HEK293 (cell line): Measurements from ENCODE around the gene CENPX.

Experiments used
- CTCF ChIA-PET: fragments of 350-600 bp; formaldehyde crosslinking; extraction: SDS; loops from one replicate; lab custom pipeline; 2021; ENCODE audit warnings: antibody characterized with exemption; lab: Yijun Ruan, JAX
- POLR2A ChIA-PET: fragments of 300-600 bp; formaldehyde crosslinking; extraction: SDS; loops from one replicate; lab custom pipeline; 2020; ENCODE audit warnings: antibody characterized with exemption, inconsistent platforms; lab: Yijun Ruan, JAX
- H3K27ac ChIP-seq: fragments of 200-500 bp; sonication (Bioruptor generic); 2 replicates; pipeline ENCODE4 v1.5.1; 2014; ENCODE audit warnings: low read depth, low read length, control low read depth, inconsistent platforms; ENCODE audit errors: extremely low read depth
- H3K36me3 ChIP-seq, 2 experiments: fragments of 200-500 bp in 1 of 2; sonication (Bioruptor generic) in 1 of 2; 1 replicate in 1 of 2; 2 replicates in 1 of 2; pipeline ENCODE4 v1.5.1; 2014 to 2017; ENCODE audit warnings: inconsistent platforms in 2 of 2, low read length in 2 of 2; ENCODE audit not compliant: control insufficient read depth in 2 of 2, insufficient read depth in 1 of 2
- H3K4me1 ChIP-seq: fragments of 200-500 bp; sonication (Bioruptor generic); 2 replicates; pipeline ENCODE4 v1.5.1; 2014; ENCODE audit warnings: mild to moderate bottlenecking, low read length, inconsistent platforms; ENCODE audit not compliant: control insufficient read depth, insufficient read depth
- H3K4me3 ChIP-seq: 2 replicates; pipeline ENCODE4 v1.5.1; 2011; ENCODE audit warnings: low read depth, mild to moderate bottlenecking, control low read depth, low read length, moderate library complexity
- H3K9me3 ChIP-seq: fragments of 200-500 bp; sonication (Bioruptor generic); 2 replicates; pipeline ENCODE4 v1.5.1; 2014; ENCODE audit warnings: low read depth, low read length, inconsistent platforms; ENCODE audit not compliant: control insufficient read depth, insufficient read depth
- GLIS1 ChIP-seq: fragments of 450-650 bp; formaldehyde crosslinking; IDR thresholded peaks from 2 replicates; pipeline ENCODE4 v1.5.1; 2016; ENCODE audit warnings: missing biosample characterization, missing genetic modification characterization
- GLIS2 ChIP-seq: fragments of 450-650 bp; formaldehyde crosslinking; IDR thresholded peaks from 2 replicates; pipeline ENCODE4 v1.5.1; 2016; ENCODE audit warnings: missing biosample characterization, missing genetic modification characterization
- HIC1 ChIP-seq: fragments of 450-650 bp; formaldehyde crosslinking; IDR thresholded peaks from 2 replicates; pipeline ENCODE4 v1.5.1; 2016; ENCODE audit warnings: missing biosample characterization, missing genetic modification characterization
- HOXA7 ChIP-seq: sonication (generic); formaldehyde crosslinking; IDR thresholded peaks from 2 replicates; pipeline ENCODE4 v1.8.1; 2022; ENCODE audit warnings: missing genetic modification reagents, borderline replicate concordance
- IKZF3 ChIP-seq: fragments of 450-650 bp; IDR thresholded peaks from 2 replicates; pipeline ENCODE4 v1.5.0; 2018; ENCODE audit warnings: missing biosample characterization, mild to moderate bottlenecking, missing genetic modification characterization, moderate library complexity
- KLF1 ChIP-seq: fragments of 450-650 bp; formaldehyde crosslinking; IDR thresholded peaks from 2 replicates; pipeline ENCODE4 v1.5.1; 2016; ENCODE audit warnings: missing biosample characterization, missing genetic modification characterization
- KLF10 ChIP-seq: fragments of 450-650 bp; IDR thresholded peaks from 2 replicates; pipeline ENCODE4 v1.5.1; 2018; ENCODE audit warnings: missing biosample characterization, mild to moderate bottlenecking, missing genetic modification characterization
- KLF8 ChIP-seq: fragments of 450-650 bp; formaldehyde crosslinking; IDR thresholded peaks from 2 replicates; pipeline ENCODE4 v1.5.1; 2016; ENCODE audit warnings: missing biosample characterization, missing genetic modification characterization
- MEIS1 ChIP-seq: sonication (generic); formaldehyde crosslinking; IDR thresholded peaks from 2 replicates; pipeline ENCODE4 v1.8.1; 2022; ENCODE audit warnings: missing genetic modification reagents, mild to moderate bottlenecking, borderline replicate concordance
- SP2 ChIP-seq: fragments of 450-650 bp; formaldehyde crosslinking; IDR thresholded peaks from 2 replicates; pipeline ENCODE4 v1.5.1; 2016; ENCODE audit warnings: missing biosample characterization, missing genetic modification characterization
- SP3 ChIP-seq: fragments of 450-650 bp; formaldehyde crosslinking; IDR thresholded peaks from 2 replicates; pipeline ENCODE4 v1.5.1; 2016; ENCODE audit warnings: missing biosample characterization, missing genetic modification characterization
- TCF7L2 ChIP-seq: IDR thresholded peaks from 2 replicates; pipeline ENCODE4 v1.6.1; 2011; ENCODE audit warnings: low read depth, mild to moderate bottlenecking, inconsistent platforms, low read length, moderate library complexity, borderline replicate concordance
- WT1 ChIP-seq: fragments of 450-650 bp; formaldehyde crosslinking; IDR thresholded peaks from 2 replicates; pipeline ENCODE4 v1.5.1; 2016; ENCODE audit warnings: missing biosample characterization, missing genetic modification characterization
- ZBTB48 ChIP-seq: fragments of 450-650 bp; formaldehyde crosslinking; IDR thresholded peaks from 2 replicates; pipeline ENCODE4 v1.5.1; 2016; ENCODE audit warnings: missing biosample characterization, missing genetic modification characterization
- ZEB2 ChIP-seq: fragments of 450-650 bp; formaldehyde crosslinking; IDR thresholded peaks from 2 replicates; pipeline ENCODE4 v1.5.1; 2016; ENCODE audit warnings: missing biosample characterization, missing genetic modification characterization
- ZFP69B ChIP-seq: fragments of 450-650 bp; formaldehyde crosslinking; IDR thresholded peaks from 2 replicates; pipeline ENCODE4 v1.5.1; 2016; ENCODE audit warnings: missing biosample characterization, missing genetic modification characterization
- ZNF10 ChIP-seq: fragments of 450-650 bp; formaldehyde crosslinking; IDR thresholded peaks from 2 replicates; pipeline ENCODE4 v1.5.1; 2017; ENCODE audit warnings: missing biosample characterization, missing genetic modification characterization
- ZNF155 ChIP-seq: fragments of 450-650 bp; formaldehyde crosslinking; IDR thresholded peaks from 2 replicates; pipeline ENCODE4 v1.5.1; 2016; ENCODE audit warnings: missing biosample characterization, missing genetic modification characterization
- ZNF19 ChIP-seq: fragments of 450-650 bp; formaldehyde crosslinking; IDR thresholded peaks from 2 replicates; pipeline ENCODE4; 2016; ENCODE audit warnings: missing biosample characterization, missing genetic modification characterization, low read depth
- ZNF335 ChIP-seq: fragments of 450-650 bp; formaldehyde crosslinking; conservative IDR thresholded peaks from 2 replicates; pipeline ENCODE4 v1.5.1; 2016; ENCODE audit warnings: missing biosample characterization, missing genetic modification characterization
- ZNF341 ChIP-seq: fragments of 450-650 bp; formaldehyde crosslinking; IDR thresholded peaks from 2 replicates; pipeline ENCODE4; 2016; ENCODE audit warnings: low read depth, missing biosample characterization, missing genetic modification characterization
- ZNF404 ChIP-seq: fragments of 450-650 bp; formaldehyde crosslinking; IDR thresholded peaks from 2 replicates; pipeline ENCODE4 v1.5.1; 2017; ENCODE audit warnings: missing biosample characterization, missing genetic modification characterization
- ZNF426 ChIP-seq: fragments of 450-650 bp; formaldehyde crosslinking; IDR thresholded peaks from 2 replicates; pipeline ENCODE4 v1.5.1; 2017; ENCODE audit warnings: missing biosample characterization, missing genetic modification characterization, mild to moderate bottlenecking, inconsistent platforms, moderate library complexity
- ZNF548 ChIP-seq: fragments of 450-650 bp; formaldehyde crosslinking; IDR thresholded peaks from 2 replicates; pipeline ENCODE4 v1.5.1; 2016; ENCODE audit warnings: missing biosample characterization, missing genetic modification characterization
- ZNF596 ChIP-seq: fragments of 450-650 bp; IDR thresholded peaks from 2 replicates; pipeline ENCODE4 v1.5.0; 2018; ENCODE audit warnings: missing biosample characterization, mild to moderate bottlenecking, missing genetic modification characterization, moderate library complexity
- ZNF600 ChIP-seq: fragments of 450-650 bp; formaldehyde crosslinking; IDR thresholded peaks from 2 replicates; pipeline ENCODE4 v1.5.1; 2016; ENCODE audit warnings: missing biosample characterization, missing genetic modification characterization
- ZNF626 ChIP-seq: fragments of 450-650 bp; sonication (Bioruptor Pico); formaldehyde crosslinking; IDR thresholded peaks from 2 replicates; pipeline ENCODE4 v1.5.1; 2018; ENCODE audit warnings: missing biosample characterization, missing genetic modification characterization, inconsistent platforms
- ZNF660 ChIP-seq: fragments of 450-650 bp; IDR thresholded peaks from 2 replicates; pipeline ENCODE4 v1.5.1; 2018; ENCODE audit warnings: missing biosample characterization, mild to moderate bottlenecking, missing genetic modification characterization
- TF ChIP-seq, protein P1 (sequence below): fragments of 450-650 bp; formaldehyde crosslinking; IDR thresholded peaks from 2 replicates; pipeline ENCODE4 v1.5.1; 2016; ENCODE audit warnings: missing biosample characterization, missing genetic modification characterization
- TF ChIP-seq, protein P2 (sequence below): fragments of 450-650 bp; formaldehyde crosslinking; IDR thresholded peaks from 2 replicates; pipeline ENCODE4 v1.5.1; 2016; ENCODE audit warnings: missing biosample characterization, missing genetic modification characterization

The CENPX gene

DNA sequence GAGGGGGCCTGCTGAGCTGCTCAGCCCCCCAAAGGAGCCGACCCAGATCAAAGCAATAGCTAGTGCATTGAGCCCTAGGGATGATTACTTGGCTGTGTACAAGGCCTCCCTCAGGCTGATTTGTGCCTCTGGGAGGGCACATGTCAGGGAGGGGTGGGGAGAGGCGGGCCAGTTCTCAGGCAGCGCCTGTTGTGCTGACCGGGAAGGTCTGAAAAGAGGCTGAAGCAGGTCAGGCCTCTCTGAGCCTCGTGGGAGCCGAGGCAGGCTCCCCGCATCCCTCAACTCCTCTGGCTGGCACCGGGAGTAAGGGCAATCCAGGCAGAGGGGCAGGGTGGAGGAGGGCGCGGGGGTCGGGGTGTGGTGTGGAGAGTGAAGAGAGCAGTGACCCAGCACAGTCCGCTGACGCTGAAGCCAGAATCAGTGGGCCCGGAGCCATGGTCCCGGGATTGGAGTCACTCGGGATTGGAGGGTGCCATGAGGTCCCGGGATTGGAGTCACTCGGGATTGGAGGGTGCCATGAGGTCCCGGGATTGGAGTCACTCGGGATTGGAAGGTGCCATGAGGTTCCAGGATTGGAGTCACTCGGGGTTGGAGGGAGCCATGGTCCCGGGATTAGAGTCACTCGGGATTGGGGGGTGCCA lies 11.8 kb upstream of the CENPX start (continued):
- TF ChIP-seq ZNF19 (tag by site-specific recombination) (no peak), ZFP69B (peak; percentile 74; the same call in 1 of the 2 replicates), HIC1 (tag by site-specific recombination) (peak; percentile 63), MEIS1 (no peak), ZNF404 (tag by site-specific recombination) (no peak), ZNF626 (tag by site-specific recombination) (no peak), HOXA7 (CRISPR knock-in tag) (no peak), ZNF335 (tag by site-specific recombination) (no peak), ZNF660 (tag by site-specific recombination) (no peak), GLIS2 (tag by site-specific recombination) (0 out of 2 replicates have a peak, but pooled peaks have one; percentile 14), ZEB2 (tag by site-specific recombination) (0 out of 2 replicates have a peak, but pooled peaks have one; percentile 13), ZNF155 (tag by site-specific recombination) (no peak), KLF10 (tag by site-specific recombination) (no peak), ZNF10 (tag by site-specific recombination) (no peak), SP3 (peak; percentile 28), TCF7L2 (0 out of 2 replicates have a peak, but pooled peaks have one; percentile 34), ZNF596 (tag by site-specific recombination) (no peak), GLIS1 (tag by site-specific recombination) (peak; percentile 77), IKZF3 (tag by site-specific recombination) (peak; percentile 70; the same call in 1 of the 2 replicates), ZNF600 (peak; percentile 87)
- TF ChIP-seq, protein P1, sequence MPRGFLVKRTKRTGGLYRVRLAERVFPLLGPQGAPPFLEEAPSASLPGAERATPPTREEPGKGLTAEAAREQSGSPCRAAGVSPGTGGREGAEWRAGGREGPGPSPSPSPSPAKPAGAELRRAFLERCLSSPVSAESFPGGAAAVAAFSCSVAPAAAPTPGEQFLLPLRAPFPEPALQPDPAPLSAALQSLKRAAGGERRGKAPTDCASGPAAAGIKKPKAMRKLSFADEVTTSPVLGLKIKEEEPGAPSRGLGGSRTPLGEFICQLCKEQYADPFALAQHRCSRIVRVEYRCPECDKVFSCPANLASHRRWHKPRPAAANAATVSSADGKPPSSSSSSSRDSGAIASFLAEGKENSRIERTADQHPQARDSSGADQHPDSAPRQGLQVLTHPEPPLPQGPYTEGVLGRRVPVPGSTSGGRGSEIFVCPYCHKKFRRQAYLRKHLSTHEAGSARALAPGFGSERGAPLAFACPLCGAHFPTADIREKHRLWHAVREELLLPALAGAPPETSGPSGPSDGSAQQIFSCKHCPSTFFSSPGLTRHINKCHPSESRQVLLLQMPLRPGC, result no peak

DNA sequence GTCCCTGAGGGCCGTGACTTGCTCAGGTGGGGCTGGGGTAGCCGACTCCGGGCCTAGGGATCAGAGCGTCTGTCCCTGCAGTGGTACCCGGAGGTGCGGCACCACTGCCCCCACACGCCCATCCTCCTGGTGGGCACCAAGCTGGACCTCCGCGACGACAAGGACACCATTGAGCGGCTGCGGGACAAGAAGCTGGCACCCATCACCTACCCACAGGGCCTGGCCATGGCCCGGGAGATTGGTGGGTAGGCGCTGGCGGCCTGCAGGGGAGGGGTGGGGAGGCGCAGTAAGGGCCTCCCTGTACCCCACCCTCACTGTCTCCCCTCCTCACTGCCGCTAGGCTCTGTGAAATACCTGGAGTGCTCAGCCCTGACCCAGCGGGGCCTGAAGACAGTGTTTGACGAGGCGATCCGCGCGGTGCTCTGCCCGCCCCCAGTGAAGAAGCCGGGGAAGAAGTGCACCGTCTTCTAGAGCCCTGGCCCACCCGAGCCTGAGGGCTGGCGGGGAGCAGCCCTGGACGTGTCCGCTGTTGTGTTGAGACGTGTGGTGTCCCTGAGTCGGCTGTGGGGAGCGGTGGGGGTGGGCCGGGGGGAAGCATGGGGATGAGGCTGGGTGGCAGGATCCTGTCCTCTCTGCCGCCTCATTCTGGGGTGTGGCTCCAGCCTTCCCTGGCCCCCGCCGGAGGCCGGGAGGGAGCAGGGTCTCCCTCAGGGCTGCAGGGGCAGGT lies 10.8 kb upstream of the CENPX start:
- Histone ChIP-seq H3K4me3 (no peak overlapping the region), H3K27ac (no peak overlapping the region), H3K9me3 (no peaks in the 10 kb centered on the region), H3K4me1 (peaks cover 10% of the 10 kb centered on the region), H3K36me3 (peaks cover 0 to 51% of the 10 kb centered on the region in 2 experiments; a peak in 1 of 3 replicates)
- CTCF ChIA-PET, result interaction anchor here (7.2 kb wide), 1 partner anchor 12 kb away, joined by 42 read pairs; the partner anchor contains the start of genes CENPX and LRRC45
- POLR2A ChIA-PET, result interaction anchor here (1.6 to 6.0 kb wide), 4 partner anchors 11 to 56 kb away, joined by 7 to 56 read pairs (median 21); partner anchors contain the start of genes CENPX, GPS1, LRRC45 and RFNG
- TF ChIP-seq WT1 (tag by site-specific recombination) (peak; percentile 44; the same call in 1 of the 2 replicates), ZNF548 (tag by site-specific recombination) (no peak), KLF8 (tag by site-specific recombination) (0 out of 2 replicates have a peak, but pooled peaks have one; percentile 42), KLF1 (tag by site-specific recombination) (peak; percentile 12; the same call in 1 of the 2 replicates), HIC1 (tag by site-specific recombination) (peak; percentile 66), ZNF426 (tag by site-specific recombination) (no peak), ZNF341 (tag by site-specific recombination) (peak; percentile 51), SP2 (tag by site-specific recombination) (peak; percentile 17; the same call in 1 of the 2 replicates), ZBTB48 (tag by site-specific recombination) (0 out of 2 replicates have a peak, but pooled peaks have one; percentile 38)
- TF ChIP-seq, protein P2, sequence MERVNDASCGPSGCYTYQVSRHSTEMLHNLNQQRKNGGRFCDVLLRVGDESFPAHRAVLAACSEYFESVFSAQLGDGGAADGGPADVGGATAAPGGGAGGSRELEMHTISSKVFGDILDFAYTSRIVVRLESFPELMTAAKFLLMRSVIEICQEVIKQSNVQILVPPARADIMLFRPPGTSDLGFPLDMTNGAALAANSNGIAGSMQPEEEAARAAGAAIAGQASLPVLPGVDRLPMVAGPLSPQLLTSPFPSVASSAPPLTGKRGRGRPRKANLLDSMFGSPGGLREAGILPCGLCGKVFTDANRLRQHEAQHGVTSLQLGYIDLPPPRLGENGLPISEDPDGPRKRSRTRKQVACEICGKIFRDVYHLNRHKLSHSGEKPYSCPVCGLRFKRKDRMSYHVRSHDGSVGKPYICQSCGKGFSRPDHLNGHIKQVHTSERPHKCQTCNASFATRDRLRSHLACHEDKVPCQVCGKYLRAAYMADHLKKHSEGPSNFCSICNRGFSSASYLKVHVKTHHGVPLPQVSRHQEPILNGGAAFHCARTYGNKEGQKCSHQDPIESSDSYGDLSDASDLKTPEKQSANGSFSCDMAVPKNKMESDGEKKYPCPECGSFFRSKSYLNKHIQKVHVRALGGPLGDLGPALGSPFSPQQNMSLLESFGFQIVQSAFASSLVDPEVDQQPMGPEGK (tag by site-specific recombination), result peak; percentile 37
